ENCODE measurements around the gene LTO1.

DNA sequence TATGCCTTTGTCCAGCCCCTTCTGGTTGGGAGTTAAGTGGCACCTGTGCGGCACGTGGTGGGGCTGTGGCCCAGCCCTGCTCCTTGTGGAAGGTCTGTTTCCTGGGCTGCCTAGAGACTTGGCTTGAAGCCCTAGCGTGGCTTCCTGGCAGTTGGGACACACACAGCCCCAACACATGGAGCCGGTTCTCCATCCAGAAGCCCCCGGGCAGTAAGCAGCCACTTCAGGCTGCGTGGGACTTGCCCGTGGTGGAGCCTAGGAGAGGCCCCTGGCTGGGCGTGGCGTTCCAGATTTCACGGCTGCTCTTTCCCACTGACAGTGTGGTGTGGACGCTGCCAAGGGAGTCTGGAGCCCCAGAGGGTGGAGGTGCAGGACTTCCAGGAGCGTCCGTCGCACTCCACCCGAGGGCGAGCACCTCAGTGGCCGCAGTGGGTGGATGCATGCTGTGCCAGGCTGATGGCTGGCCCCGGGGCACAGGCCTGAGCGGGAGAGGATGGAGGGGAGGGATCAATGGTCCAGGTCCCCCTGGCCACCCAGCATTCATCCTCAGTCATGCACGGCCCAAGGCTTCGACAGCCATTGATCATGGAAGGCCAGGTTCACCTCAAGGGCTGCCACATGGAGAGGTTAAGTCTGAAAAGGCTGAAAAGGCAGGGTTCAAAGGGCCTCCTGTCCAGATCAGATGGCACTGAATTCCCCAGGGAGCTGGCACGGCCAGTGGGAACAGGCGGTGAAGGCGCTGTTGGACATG is 24.9 kb downstream of the LTO1 start:
- no peak for TF ChIP-seq CEBPB (IDR thresholded peaks at IDR 0.05; ENCODE audit: borderline replicate concordance, low read depth, low read length)
- TF ChIP-seq, protein P1, sequence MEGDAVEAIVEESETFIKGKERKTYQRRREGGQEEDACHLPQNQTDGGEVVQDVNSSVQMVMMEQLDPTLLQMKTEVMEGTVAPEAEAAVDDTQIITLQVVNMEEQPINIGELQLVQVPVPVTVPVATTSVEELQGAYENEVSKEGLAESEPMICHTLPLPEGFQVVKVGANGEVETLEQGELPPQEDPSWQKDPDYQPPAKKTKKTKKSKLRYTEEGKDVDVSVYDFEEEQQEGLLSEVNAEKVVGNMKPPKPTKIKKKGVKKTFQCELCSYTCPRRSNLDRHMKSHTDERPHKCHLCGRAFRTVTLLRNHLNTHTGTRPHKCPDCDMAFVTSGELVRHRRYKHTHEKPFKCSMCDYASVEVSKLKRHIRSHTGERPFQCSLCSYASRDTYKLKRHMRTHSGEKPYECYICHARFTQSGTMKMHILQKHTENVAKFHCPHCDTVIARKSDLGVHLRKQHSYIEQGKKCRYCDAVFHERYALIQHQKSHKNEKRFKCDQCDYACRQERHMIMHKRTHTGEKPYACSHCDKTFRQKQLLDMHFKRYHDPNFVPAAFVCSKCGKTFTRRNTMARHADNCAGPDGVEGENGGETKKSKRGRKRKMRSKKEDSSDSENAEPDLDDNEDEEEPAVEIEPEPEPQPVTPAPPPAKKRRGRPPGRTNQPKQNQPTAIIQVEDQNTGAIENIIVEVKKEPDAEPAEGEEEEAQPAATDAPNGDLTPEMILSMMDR (CRISPR knock-in tag; IDR thresholded peaks at IDR 0.05), result no peak
- TF ChIP-seq ZNF138 (CRISPR knock-in tag; IDR thresholded peaks at IDR 0.05; ENCODE audit: low read depth), result no peak

All from HepG2 (cell line).